Head of caudate nucleus (tissue), 42 donors: Measurements from ENCODE around the gene MAP2K5.

Source experiments
- DNase-seq, 42 donors: peaks; one replicate each; pipeline versions ENCODE4 v3.0.0 to v3.0.0-alpha.2; 2020 to 2021; ENCODE audit warnings: mixed read lengths in 7 of 42
- intact Hi-C: fragments of 100-400 bp; cut with DNase I; formaldehyde crosslinking; loops from one replicate; pipeline ENCODE4 v1.15.0; 2022

MAP2K5 gene

GRCh38 chr15:67732671-67733374 is 190.3 kb downstream of the MAP2K5 start:
- DNase-seq, result no peak
- intact Hi-C loops, result no loop called here

- DNase-seq, result no peak
- intact Hi-C loops, result no loop called here
Measured at GRCh38 chr15:67735896-67736295, 193.4 kb downstream of the MAP2K5 start.

GRCh38 chr15:67736810-67737209 is 194.3 kb downstream of the MAP2K5 start:
- DNase-seq, result no peak
- intact Hi-C loops, result no loop called here

- intact Hi-C loops, result no loop called here
- no peak for DNase-seq
Measured at GRCh38 chr15:67738056-67738455, 195.6 kb downstream of the MAP2K5 start.

- intact Hi-C loops, result no loop called here
- no peak for DNase-seq
Measured at GRCh38 chr15:67740405-67740804, 197.9 kb downstream of the MAP2K5 start.

GRCh38 chr15:67741308-67741707 is 198.8 kb downstream of the MAP2K5 start:
- intact Hi-C loops, result no loop called here
- no peak for DNase-seq

- intact Hi-C loops, result no loop called here
- DNase-seq, result no peak
Measured at GRCh38 chr15:67743558-67743957, 201.1 kb downstream of the MAP2K5 start.

GRCh38 chr15:67744331-67745072 is 202.0 kb downstream of the MAP2K5 start:
- no peak for DNase-seq
- intact Hi-C loops, result no loop called here

GRCh38 chr15:67745073-67746006 is 202.8 kb downstream of the MAP2K5 start:
- intact Hi-C loops, result no loop called here
- DNase-seq, result no peak

- DNase-seq, result no peak
- intact Hi-C loops, result no loop called here
Measured at GRCh38 chr15:67746022-67746421, 203.5 kb downstream of the MAP2K5 start.

- no peak for DNase-seq
- intact Hi-C loops, result no loop called here
Measured at GRCh38 chr15:67746450-67746849, 203.9 kb downstream of the MAP2K5 start.

- intact Hi-C loops, result no loop called here
- DNase-seq, result no peak
Measured at GRCh38 chr15:67747921-67748320, 205.4 kb downstream of the MAP2K5 start.

GRCh38 chr15:67750371-67750770 is 207.9 kb downstream of the MAP2K5 start:
- no peak for DNase-seq
- intact Hi-C loops, result no loop called here

GRCh38 chr15:67753891-67754290 is 211.4 kb downstream of the MAP2K5 start:
- intact Hi-C loops, result no loop called here
- DNase-seq, result no peak

- no peak for DNase-seq
- intact Hi-C loops, result no loop called here
Measured at GRCh38 chr15:67755264-67755663, 212.8 kb downstream of the MAP2K5 start.

- peak in 1 of 42 donors; percentile 33 for DNase-seq
- intact Hi-C loops, result no loop called here
Measured at GRCh38 chr15:67755936-67756335, 213.4 kb downstream of the MAP2K5 start.

GRCh38 chr15:67758619-67759300 is 216.3 kb downstream of the MAP2K5 start:
- DNase-seq, result no peak
- intact Hi-C loops, result no loop called here

- intact Hi-C loops, result no loop called here
- no peak for DNase-seq
Measured at GRCh38 chr15:67760901-67761300, 218.4 kb downstream of the MAP2K5 start.

GRCh38 chr15:67761343-67761742 is 218.8 kb downstream of the MAP2K5 start:
- intact Hi-C loops, result no loop called here
- no peak for DNase-seq
